PC-9 (cell line): ENCODE data around the gene LRRC8D. TPM values are rescaled to one million over a fixed set of nuclear protein-coding genes. Genes with fewer than 3 reads are reported as not detected.

Source experiments
- BruUV-seq: library from RNA; stranded (reverse); fragments of 400-500 nt; replicated peaks from 2 replicates; lab custom pipeline; 2021; lab: Mats Ljungman, UMichigan
- CTCF ChIA-PET: fragments of 300-600 bp; sonication (Branson Sonifier 250); formaldehyde crosslinking; loops from one replicate; lab custom pipeline; 2022; ENCODE audit warnings: antibody characterized with exemption; lab: Charles Lee
- POLR2A ChIA-PET: fragments of 300-600 bp; sonication (Branson Sonifier 250); formaldehyde crosslinking; loops from one replicate; lab custom pipeline; 2022; ENCODE audit warnings: antibody characterized with exemption; ENCODE audit not compliant: unreplicated experiment; lab: Charles Lee
- DNase-seq, 2 experiments: peaks; one replicate each; pipeline versions ENCODE4 v3.0.0 to v3.0.0-alpha.2; 2015 to 2022; ENCODE audit warnings: mixed read lengths in 1 of 2
- H2AFZ ChIP-seq: fragments of 200-600 bp; sonication (generic); 2 replicates; pipeline ENCODE4 v1.8.1; 2017; ENCODE audit warnings: antibody characterized with exemption
- H3F3A ChIP-seq: fragments of 200-600 bp; sonication (generic); 2 replicates; pipeline ENCODE4 v1.8.1; 2017; ENCODE audit warnings: antibody characterized with exemption, mild to moderate bottlenecking, low read depth; ENCODE audit not compliant: insufficient read depth
- H3K27ac ChIP-seq: fragments of 200-600 bp; sonication (generic); 2 replicates; pipeline ENCODE4 v1.6.1; 2016; ENCODE audit warnings: mixed run types
- H3K27me3 ChIP-seq: fragments of 200-600 bp; sonication (generic); 2 replicates; pipeline ENCODE4 v1.6.1; 2016; ENCODE audit warnings: low read depth, mixed run types; ENCODE audit not compliant: insufficient read depth
- H3K36me3 ChIP-seq: fragments of 200-600 bp; sonication (generic); 2 replicates; pipeline ENCODE4 v1.6.1; 2016; ENCODE audit warnings: low read depth, mixed run types
- H3K4me1 ChIP-seq: fragments of 200-600 bp; sonication (generic); replicated peaks from 2 replicates; pipeline ENCODE4 v1.6.1; 2016; ENCODE audit warnings: mixed run types; ENCODE audit not compliant: insufficient read depth
- H3K4me2 ChIP-seq: fragments of 200-600 bp; sonication (generic); 2 replicates; pipeline ENCODE4 v1.6.1; 2017; ENCODE audit warnings: mixed run types
- H3K4me3 ChIP-seq: fragments of 200-600 bp; sonication (generic); 2 replicates; pipeline ENCODE4 v1.6.1; 2016; ENCODE audit warnings: mixed run types
- H3K79me2 ChIP-seq: fragments of 200-600 bp; sonication (generic); 2 replicates; pipeline ENCODE4 v1.6.1; 2017; ENCODE audit warnings: low read depth, mixed run types
- H3K9me2 ChIP-seq: fragments of 200-600 bp; sonication (generic); 2 replicates; pipeline ENCODE4 v1.8.1; 2017; ENCODE audit warnings: mild to moderate bottlenecking; ENCODE audit not compliant: insufficient read depth
- H3K9me3 ChIP-seq: fragments of 200-600 bp; sonication (generic); 2 replicates; pipeline ENCODE4 v1.8.1; 2016; ENCODE audit warnings: low read depth; ENCODE audit not compliant: insufficient read depth
- H4K20me1 ChIP-seq: fragments of 200-600 bp; sonication (generic); 2 replicates; pipeline ENCODE4 v1.8.1; 2017; ENCODE audit not compliant: insufficient read depth
- CTCF ChIP-seq: fragments of 200-600 bp; sonication (generic); conservative IDR thresholded peaks from 2 replicates; pipeline ENCODE4 v1.6.1; 2017; ENCODE audit warnings: mixed run types, antibody characterized with exemption, mild to moderate bottlenecking, moderate library complexity
- EZH2 ChIP-seq: fragments of 200-600 bp; sonication (generic); IDR thresholded peaks from 2 replicates; pipeline ENCODE4 v1.8.0; 2017; ENCODE audit warnings: antibody characterized with exemption, low read depth
- intact Hi-C: fragments of 100-400 bp; cut with micrococcal nuclease; formaldehyde crosslinking; loops from one replicate; pipeline ENCODE4 v1.10.0; 2022; ENCODE audit not compliant: unreplicated experiment
- total RNA-seq: library from RNA; stranded (reverse); gene quantifications from 2 replicates; pipeline ENCODE4 v1.2.3, GENCODE V29; 2021

The LRRC8D gene
- total RNA-seq, 1 experiment from 2014 or later, result 75.9 TPM

- no TSS peak for BruUV-seq
- Histone ChIP-seq H3K36me3 (peaks cover 41% of the 10 kb centered on the region), H3K9me2 (no peaks in the 10 kb centered on the region), H3K4me3 (no peak overlapping the region; the same call in 1 of the 2 replicates), H3K4me2 (peak overlapping the region; percentile 67), H3K4me1 (peaks cover 99% of the 10 kb centered on the region), H4K20me1 (no peaks in the 10 kb centered on the region), H3K79me2 (peaks cover 90% of the 10 kb centered on the region), H3F3A (peaks cover 82% of the 10 kb centered on the region), H3K27ac (peak overlapping the region; percentile 92), H3K27me3 (no peaks in the 10 kb centered on the region), H3K9me3 (no peaks in the 10 kb centered on the region), H2AFZ (no peak overlapping the region)
- peak in 1 of 2 experiments; percentile 85 for DNase-seq
- ChIA-PET POLR2A (no interaction called here), CTCF (no interaction called here)
- TF ChIP-seq CTCF (no peak), EZH2 (no peak)
- intact Hi-C loops, result loop anchor here (5.0 kb wide), 1 partner anchor 85 kb away; the partner anchor contains the start of gene LRRC8D
Measured at GRCh38 chr1:89907727-89908212, 86.9 kb downstream of the LRRC8D start.

GRCh38 chr1:89908273-89908671 lies 87.4 kb downstream of the LRRC8D start:
- peaks cover 41% of the 10 kb centered on the region for H3K36me3 ChIP-seq
- H3K9me2 ChIP-seq, result no peaks in the 10 kb centered on the region
- no peaks in the 10 kb centered on the region for H3K9me3 ChIP-seq
- H3K4me3 ChIP-seq, result peak overlapping the region; percentile 7; the same call in 1 of the 2 replicates
- POLR2A ChIA-PET, result interaction anchor here (0.7 kb wide), 1 partner anchor 99 kb away, joined by 3 read pairs; no protein-coding TSS in a partner anchor
- no peak overlapping the region for H2AFZ ChIP-seq
- peak overlapping the region; percentile 92 for H3K27ac ChIP-seq
- BruUV-seq, result no TSS peak
- peaks cover 78% of the 10 kb centered on the region for H3F3A ChIP-seq
- no peaks in the 10 kb centered on the region for H4K20me1 ChIP-seq
- peaks cover 90% of the 10 kb centered on the region for H3K79me2 ChIP-seq
- H3K27me3 ChIP-seq, result no peaks in the 10 kb centered on the region
- H3K4me2 ChIP-seq, result peak overlapping the region; percentile 67
- H3K4me1 ChIP-seq, result peaks cover 97% of the 10 kb centered on the region
- CTCF ChIA-PET, result no interaction called here
- no peak for TF ChIP-seq CTCF
- TF ChIP-seq EZH2, result no peak
- DNase-seq, result no peak
- intact Hi-C loops, result loop anchor here (5.0 kb wide), 1 partner anchor 86 kb away; the partner anchor contains the start of gene LRRC8D

- H3F3A ChIP-seq, result peaks cover 73% of the 10 kb centered on the region
- peaks cover 91% of the 10 kb centered on the region for H3K4me1 ChIP-seq
- H4K20me1 ChIP-seq, result no peaks in the 10 kb centered on the region
- no peak overlapping the region for H2AFZ ChIP-seq
- intact Hi-C loops, result loop anchor here (5.0 kb wide), 1 partner anchor 87 kb away; the partner anchor contains the start of gene LRRC8D
- POLR2A ChIA-PET, result interaction anchor here (0.6 to 0.7 kb wide), 4 partner anchors 15 to 99 kb away, joined by 3 to 12 read pairs (median 6); no protein-coding TSS in a partner anchor
- H3K9me2 ChIP-seq, result no peaks in the 10 kb centered on the region
- H3K36me3 ChIP-seq, result peaks cover 46% of the 10 kb centered on the region
- CTCF ChIA-PET, result no interaction called here
- TF ChIP-seq CTCF (no peak), EZH2 (no peak)
- peak in 1 of 2 experiments; percentile 95 for DNase-seq
- peak overlapping the region; percentile 67 for H3K4me2 ChIP-seq
- H3K4me3 ChIP-seq, result peak overlapping the region; percentile 7; the same call in 1 of the 2 replicates
- BruUV-seq, result no TSS peak
- peaks cover 90% of the 10 kb centered on the region for H3K79me2 ChIP-seq
- H3K27me3 ChIP-seq, result no peaks in the 10 kb centered on the region
- H3K27ac ChIP-seq, result peak overlapping the region; percentile 92
- H3K9me3 ChIP-seq, result no peaks in the 10 kb centered on the region
Measured at GRCh38 chr1:89908672-89909436, 88.0 kb downstream of the LRRC8D start.
